Endothelial cell of umbilical vein (primary cell): ENCODE data around the gene ZNF121. TPM values are rescaled to one million over a fixed set of nuclear protein-coding genes. Genes with fewer than 3 reads are reported as not detected.
A peak's percentile ranks its signal among the peaks of the same experiment; 100 is the strongest.

Experiments
- BruUV-seq: library from RNA; stranded (reverse); fragments of 400-500 nt; replicated peaks from 2 replicates; lab custom pipeline; 2021; lab: Mats Ljungman, UMichigan
- CTCF ChIA-PET: fragments of 300-600, 350-600 bp; sonication (Branson Sonifier 250); formaldehyde crosslinking; loops from one replicate; lab custom pipeline; 2021; ENCODE audit warnings: antibody characterized with exemption, inconsistent platforms; lab: Charles Lee
- POLR2A ChIA-PET: fragments of 300-600, 350-600 bp; sonication (Branson Sonifier 250); formaldehyde crosslinking; loops from one replicate; lab custom pipeline; 2021; ENCODE audit warnings: antibody characterized with exemption, inconsistent platforms; lab: Charles Lee
- DNase-seq: peaks from one replicate; pipeline ENCODE4 v3.0.0-alpha.2; 2011; ENCODE audit warnings: low read depth, low spot score
- FAIRE-seq: peaks from 2 replicates; lab custom pipeline; 2011; peaks lifted over from hg19 to GRCh38; lab: Jason Lieb, UNC
- H2AFZ ChIP-seq: 2 replicates; pipeline ENCODE4 v1.6.0; 2012; ENCODE audit warnings: low read depth, low read length, control low read depth, inconsistent platforms
- H3K27ac ChIP-seq: 2 replicates; pipeline ENCODE4 v1.5.1; 2011; ENCODE audit warnings: low read depth, mild to moderate bottlenecking, control low read depth, low read length, moderate library complexity; ENCODE audit not compliant: insufficient read depth
- H3K27me3 ChIP-seq, 2 experiments: 2 replicates each; pipeline versions ENCODE4 v1.6.0 to v1.6.1; 2011; ENCODE audit warnings: low read length in 2 of 2, mixed read lengths in 1 of 2; ENCODE audit not compliant: control insufficient read depth in 2 of 2, insufficient read depth in 2 of 2
- H3K36me3 ChIP-seq, 2 experiments: 2 replicates in 1 of 2; 3 replicates in 1 of 2; pipeline ENCODE4 v1.5.1; 2011; ENCODE audit warnings: low read length in 2 of 2, mild to moderate bottlenecking in 1 of 2, moderate library complexity in 1 of 2; ENCODE audit not compliant: control insufficient read depth in 2 of 2, insufficient read depth in 2 of 2; ENCODE audit errors: extremely low read depth in 1 of 2
- H3K4me1 ChIP-seq: 3 replicates; pipeline ENCODE4 v1.5.1; 2011; ENCODE audit warnings: mild to moderate bottlenecking, low read length; ENCODE audit not compliant: control insufficient read depth, insufficient read depth; ENCODE audit errors: extremely low read depth
- H3K4me2 ChIP-seq: 2 replicates; pipeline ENCODE4 v1.6.1; 2011; ENCODE audit warnings: low read length, control low read depth, mixed read lengths; ENCODE audit not compliant: insufficient read depth
- H3K4me3 ChIP-seq, 3 experiments: fragments of 200-600 bp in 1 of 3; sonication (generic), shearing (Covaris generic) in 1 of 3; replicated peaks in 1 of 3; 2 replicates each; pipeline ENCODE4 v1.5.1; 2011 to 2016; ENCODE audit warnings: control low read depth in 3 of 3, low read length in 3 of 3, mild to moderate bottlenecking in 2 of 3, inconsistent platforms in 1 of 3, low read depth in 1 of 3, moderate library complexity in 1 of 3; ENCODE audit not compliant: insufficient read depth in 1 of 3
- H3K79me2 ChIP-seq: 2 replicates; pipeline ENCODE4 v1.6.0; 2012; ENCODE audit warnings: low read length, inconsistent platforms; ENCODE audit not compliant: control insufficient read depth, insufficient read depth
- H3K9ac ChIP-seq: replicated peaks from 2 replicates; pipeline ENCODE3; 2011; ENCODE audit warnings: low read length, control low read depth; ENCODE audit not compliant: insufficient read depth; ENCODE audit errors: extremely low read depth
- H3K9me1 ChIP-seq: replicated peaks from 3 replicates; pipeline ENCODE4 v1.6.0; 2011; ENCODE audit warnings: mild to moderate bottlenecking, low read length; ENCODE audit not compliant: control insufficient read depth, insufficient read depth; ENCODE audit errors: extremely low read depth
- H3K9me3 ChIP-seq: replicated peaks from 2 replicates; pipeline ENCODE4 v1.5.1; 2012; ENCODE audit warnings: low read length, inconsistent platforms; ENCODE audit not compliant: control insufficient read depth, insufficient read depth
- H4K20me1 ChIP-seq: replicated peaks from 2 replicates; pipeline ENCODE3; 2011; ENCODE audit warnings: mild to moderate bottlenecking, low read length; ENCODE audit not compliant: control insufficient read depth, insufficient read depth; ENCODE audit errors: extremely low read depth
- CTCF ChIP-seq, 2 donors: IDR thresholded peaks; 1 replicate in 1 of 2; 2 replicates in 1 of 2; pipeline ENCODE4 v1.5.1; 2011; ENCODE audit warnings: low read length in 2 of 2, mild to moderate bottlenecking in 2 of 2, moderate library complexity in 2 of 2, control low read depth in 1 of 2, inconsistent platforms in 1 of 2, low read depth in 1 of 2; ENCODE audit not compliant: insufficient read depth in 1 of 2; ENCODE audit errors: extremely low read depth in 1 of 2
- FOS ChIP-seq: IDR thresholded peaks from 2 replicates; pipeline ENCODE4 v1.6.1; 2011; ENCODE audit warnings: mild to moderate bottlenecking, low read length, moderate library complexity, borderline replicate concordance; ENCODE audit not compliant: insufficient read depth
- GATA2 ChIP-seq: IDR thresholded peaks from 2 replicates; pipeline ENCODE4 v1.7.0; 2011; ENCODE audit warnings: low read depth, mild to moderate bottlenecking, moderate library complexity, mixed read lengths, low read length; ENCODE audit not compliant: insufficient read length, insufficient read depth
- JUN ChIP-seq: IDR thresholded peaks from 2 replicates; pipeline ENCODE4 v1.6.1; 2011; ENCODE audit warnings: borderline replicate concordance, low read depth; ENCODE audit not compliant: insufficient read length, insufficient read depth
- MAX ChIP-seq: IDR thresholded peaks from 2 replicates; pipeline ENCODE4 v1.6.1; 2011; ENCODE audit not compliant: insufficient read depth, insufficient read length
- POLR2A ChIP-seq: IDR thresholded peaks from 2 replicates; pipeline ENCODE4 v1.6.1; 2012; ENCODE audit warnings: low read depth, mild to moderate bottlenecking, control low read depth, low read length
- POLR2AphosphoS5 ChIP-seq: IDR thresholded peaks from 2 replicates; pipeline ENCODE4 v1.6.1; 2012; ENCODE audit warnings: low read depth, mild to moderate bottlenecking, control low read depth, low read length, moderate library complexity; ENCODE audit not compliant: insufficient read depth
- dilution Hi-C: fragments of 300-500 bp; cut with MboI; formaldehyde crosslinking; loops from one replicate; pipeline ENCODE4 v1.15.0; 2019; ENCODE audit warnings: low sequenced_read_pairs; ENCODE audit not compliant: extremely low pct_ligation_motif_present
- intact Hi-C: fragments of 100-400 bp; cut with micrococcal nuclease; formaldehyde crosslinking; loops from one replicate; pipeline ENCODE4 v1.10.0; 2022
- polyA plus RNA-seq, 4 experiments: library from polyadenylated mRNA; depleted of rRNA in 3 of 4; stranded (reverse) in 3 of 4; unstranded in 1 of 4; fragments of >200 nt; gene quantifications; 2 replicates each; pipeline versions ENCODE4 v1.2.1 to v1.2.3, GENCODE V29; 2011 to 2012; ENCODE audit warnings: missing spikeins in 1 of 4
- total RNA-seq: library from RNA; stranded (reverse); gene quantifications from 2 replicates; pipeline ENCODE4 v1.2.3, GENCODE V29; 2021

Gene ZNF121
- total and polyA plus RNA-seq, 2 donors (not counting 3 experiments of a cell fraction or from before 2014, with no cell fraction given) = 2.3 to 25.1 TPM

GRCh38 chr19:9627856-9628255 lies 43.6 kb upstream of the ZNF121 start:
- Histone ChIP-seq H3K79me2 (no peaks in the 10 kb centered on the region), H3K4me3 (no peak overlapping the region), H3K4me2 (no peak overlapping the region), H4K20me1 (no peaks in the 10 kb centered on the region), H3K9me1 (no peaks in the 10 kb centered on the region), H3K27ac (no peak overlapping the region), H3K4me1 (no peaks in the 10 kb centered on the region), H2AFZ (no peak overlapping the region), H3K27me3 (no peaks in the 10 kb centered on the region), H3K36me3 (no peaks in the 10 kb centered on the region), H3K9ac (no peak overlapping the region), H3K9me3 (no peaks in the 10 kb centered on the region)
- BruUV-seq = no TSS peak
- POLR2A ChIA-PET = no interaction called here
- no peak for DNase-seq
- CTCF ChIA-PET = interaction anchor here (0.6 to 2.1 kb wide), 5 partner anchors 161 to 279 kb away, joined by 3 to 7 read pairs (median 3); no protein-coding TSS in a partner anchor
- no peak for TF ChIP-seq JUN
- FAIRE-seq = no peak
- dilution Hi-C loops (loop anchor here (10.0 kb wide), 1 partner anchor 167 kb away; no protein-coding TSS in a partner anchor), intact Hi-C loops (no loop called here)

- Histone ChIP-seq H3K27ac (peak overlapping the region; percentile 33), H3K4me2 (no peak overlapping the region), H3K9ac (no peak overlapping the region), H4K20me1 (no peaks in the 10 kb centered on the region), H3K4me3 (no peak overlapping the region), H3K9me1 (no peaks in the 10 kb centered on the region), H3K9me3 (no peaks in the 10 kb centered on the region), H3K27me3 (no peaks in the 10 kb centered on the region), H2AFZ (no peak overlapping the region), H3K36me3 (peaks cover 2 to 13% of the 10 kb centered on the region in 2 experiments), H3K79me2 (peaks cover 11% of the 10 kb centered on the region), H3K4me1 (peaks cover 10% of the 10 kb centered on the region)
- FAIRE-seq (no peak), DNase-seq (peak; percentile 18)
- dilution Hi-C loops = loop anchor here (10.0 kb wide), 1 partner anchor 172 kb away; no protein-coding TSS in a partner anchor
- ChIA-PET CTCF (interaction anchor here (1.0 to 1.5 kb wide), 3 partner anchors 36 to 206 kb away, joined by 3 to 5 read pairs (median 3); partner anchors contain the start of gene UBL5), POLR2A (no interaction called here)
- no TSS peak for BruUV-seq
- no peak for TF ChIP-seq FOS
- TF ChIP-seq GATA2 = no peak
- TF ChIP-seq POLR2A = no peak
- no peak for TF ChIP-seq POLR2AphosphoS5
- TF ChIP-seq CTCF (IDR thresholded peaks at IDR 0.05; ENCODE audit: extremely low read depth in 1 of 2, insufficient read depth in 1 of 2, low read depth in 1 of 2, low read length in 2 of 2) = no peak
- no peak for TF ChIP-seq MAX
- intact Hi-C loops = loop anchor here (5.0 kb wide), 2 partner anchors 40 to 310 kb away; partner anchors contain the start of gene ZNF121
Observed at GRCh38 chr19:9622531-9622930, 38.2 kb upstream of the ZNF121 start.
